Right lobe of liver (tissue), 6 donors: ENCODE data around the gene MSX1. TPM values are rescaled to one million over a fixed set of nuclear protein-coding genes. Genes with fewer than 3 reads are reported as not detected.

Experiments
- ATAC-seq, 4 donors: fragments of 200-7000 bp; cut with Tn5 transposase; one replicate each; pipeline ENCODE4 v1.9.1; 2020; ENCODE audit warnings: mild to moderate bottlenecking in 4 of 4, moderate library complexity in 4 of 4
- DNase-seq, 3 donors: peaks; one replicate each; pipeline ENCODE4 v3.0.0-alpha.2; 2020
- H3K27ac ChIP-seq, 3 donors: fragments of 200-600 bp; one replicate each; pipeline ENCODE4 v1.8.0; 2022
- H3K27me3 ChIP-seq, 2 donors: fragments of 200-600 bp; one replicate each; pipeline ENCODE4 v1.8.0; 2022
- H3K36me3 ChIP-seq, 4 donors: fragments of 200-600 bp; sonication (generic) in 1 of 4; one replicate each; pipeline versions ENCODE4 v1.5.1 to v1.8.0; 2017 to 2022; ENCODE audit warnings: control low read depth in 1 of 4
- H3K4me1 ChIP-seq, 4 donors: fragments of 200-600 bp; sonication (generic) in 1 of 4; one replicate each; pipeline versions ENCODE4 v1.5.1 to v1.8.0; 2017 to 2022; ENCODE audit warnings: control low read depth in 1 of 4
- H3K4me3 ChIP-seq, 3 donors: fragments of 200-600 bp; one replicate each; pipeline ENCODE4 v1.8.0; 2022
- H3K9me3 ChIP-seq, 4 donors: fragments of 200-600 bp; sonication (generic) in 1 of 4; one replicate each; pipeline versions ENCODE4 v1.5.1 to v1.8.0; 2017 to 2022; ENCODE audit warnings: control low read depth in 1 of 4
- CTCF ChIP-seq, 4 donors: fragments of 200-600 bp in 3 of 4; fragments of 450-650 bp in 1 of 4; IDR thresholded peaks; one replicate each; pipeline versions ENCODE4 v1.5.1 to v1.8.0; 2016 to 2022; ENCODE audit warnings: antibody characterized with exemption in 4 of 4, mild to moderate bottlenecking in 2 of 4
- POLR2A ChIP-seq: fragments of 450-650 bp; IDR thresholded peaks from one replicate; pipeline ENCODE4 v1.6.1; 2017; ENCODE audit warnings: antibody characterized with exemption, mild to moderate bottlenecking
- WGBS: methylation state at CpG from one replicate; pipeline ENCODE4 v1.1.6; 2018; ENCODE audit warnings: low coverage, low lambda C conversion rate; ENCODE audit not compliant: insufficient coverage; ENCODE audit errors: missing lambda C conversion rate; 5-methylcytosine and 5-hydroxymethylcytosine counted together
- intact Hi-C, 2 donors: fragments of 100-400 bp; cut with DNase I; formaldehyde crosslinking; loops; one replicate each; pipeline versions ENCODE4 v1.11.2 to v1.14.1; 2022
- total RNA-seq, 6 experiments: library from RNA; depleted of rRNA in 2 of 6; stranded (reverse); fragments of >200 nt in 2 of 6; fragmentation: NEBNext Ultra II Directional in 3 of 6; extraction: Animal tissue kit (Norgen Biotek cat#: 25700) in 3 of 6; gene quantifications; one replicate each; pipeline versions ENCODE4 v1.1.0 to v1.2.4, GENCODE V29; 2016 to 2023
- donor health status: DM: no; HTN: yes; CAD: no.
- donor health status: DM: no; HTN: no; CAD: no.
- donor health status: DM: no; HTN: no; CAD: no.
- donor health status: DM: no; HTN: yes; CAD: no.
- donor health status: DM: no; HTN: yes; CAD: no.

The MSX1 gene
- total RNA-seq, 6 experiments from 2014 or later = 0.15 to 0.62 (median 0.31) TPM

- no peak overlapping the region for H3K4me3 ChIP-seq
- 53% methylated on average over 12 of the region's 12 CpGs for WGBS
- H3K36me3 ChIP-seq = no peaks in the 10 kb centered on the region
- H3K27me3 ChIP-seq = peaks cover 0 to 6% of the 10 kb centered on the region in 2 donors
- no peak for ATAC-seq
- intact Hi-C loops = no loop called here
- DNase-seq = no peak
- no peak overlapping the region for H3K27ac ChIP-seq
- no peak for TF ChIP-seq POLR2A
- TF ChIP-seq CTCF (IDR thresholded peaks at IDR 0.05) = no peak
- no peaks in the 10 kb centered on the region for H3K4me1 ChIP-seq
- no peaks in the 10 kb centered on the region for H3K9me3 ChIP-seq
These were observed 17.6 kb downstream of the MSX1 start for GRCh38 chr4:4876945-4877661.

- H3K36me3 ChIP-seq = no peaks in the 10 kb centered on the region
- no peaks in the 10 kb centered on the region for H3K4me1 ChIP-seq
- no peaks in the 10 kb centered on the region for H3K9me3 ChIP-seq
- H3K27ac ChIP-seq = no peak overlapping the region
- 56% methylated on average over 2 of the region's 2 CpGs for WGBS
- H3K27me3 ChIP-seq = no peaks in the 10 kb centered on the region
- DNase-seq = no peak
- no peak overlapping the region for H3K4me3 ChIP-seq
- no peak for ATAC-seq
- TF ChIP-seq POLR2A (no peak), CTCF (IDR thresholded peaks at IDR 0.05) (peak; percentile 8 to 48 (median 25))
- intact Hi-C loops = loop anchor here in 1 of 2 donors (10.0 kb wide), 1 partner anchor 396 kb away; no protein-coding TSS in a partner anchor
These were observed 21.0 kb downstream of the MSX1 start for GRCh38 chr4:4880492-4880891.

GRCh38 chr4:4881432-4881831 lies 22.0 kb downstream of the MSX1 start:
- no peaks in the 10 kb centered on the region for H3K36me3 ChIP-seq
- DNase-seq = no peak
- no peaks in the 10 kb centered on the region for H3K9me3 ChIP-seq
- 34% methylated on average over 2 of the region's 2 CpGs for WGBS
- H3K4me1 ChIP-seq = no peaks in the 10 kb centered on the region
- TF ChIP-seq POLR2A (no peak), CTCF (IDR thresholded peaks at IDR 0.05) (no peak)
- no peak overlapping the region for H3K4me3 ChIP-seq
- ATAC-seq = no peak
- no peaks in the 10 kb centered on the region for H3K27me3 ChIP-seq
- intact Hi-C loops = loop anchor here in 1 of 2 donors (10.0 kb wide), 1 partner anchor 397 kb away; no protein-coding TSS in a partner anchor
- no peak overlapping the region for H3K27ac ChIP-seq

- no peak for ATAC-seq
- TF ChIP-seq POLR2A = no peak
- no peak for TF ChIP-seq CTCF (IDR thresholded peaks at IDR 0.05)
- WGBS = 88% methylated on average over 4 of the region's 4 CpGs
- no peak overlapping the region for H3K4me3 ChIP-seq
- no peaks in the 10 kb centered on the region for H3K27me3 ChIP-seq
- no peak for DNase-seq
- no peaks in the 10 kb centered on the region for H3K36me3 ChIP-seq
- no peaks in the 10 kb centered on the region for H3K4me1 ChIP-seq
- no peak overlapping the region for H3K27ac ChIP-seq
- intact Hi-C loops = loop anchor here in 1 of 2 donors (10.0 kb wide), 1 partner anchor 400 kb away; no protein-coding TSS in a partner anchor
- H3K9me3 ChIP-seq = no peaks in the 10 kb centered on the region
These were observed 25.1 kb downstream of the MSX1 start for GRCh38 chr4:4884611-4885010.
